Common myeloid progenitor, CD34-positive (primary cell): Measurements from ENCODE around the gene FXYD7.
"Not testable (repeated sequence)": the region's sequence is repeated elsewhere in the genome, so short reads cannot be mapped to it uniquely, and the experiment has no call there.

Experiments used
- CTCF ChIA-PET: fragments of 350-600 bp; sonication (Branson Sonifier 250); formaldehyde crosslinking; loops from one replicate; lab custom pipeline; 2021; ENCODE audit warnings: antibody characterized with exemption; lab: Charles Lee
- POLR2A ChIA-PET: fragments of 350-600 bp; sonication (Branson Sonifier 250); formaldehyde crosslinking; loops from one replicate; lab custom pipeline; 2021; ENCODE audit warnings: antibody characterized with exemption; lab: Charles Lee
- DNase-seq, 3 donors: peaks; one replicate each; pipeline versions ENCODE4 v3.0.0 to v3.0.0-alpha.2; 2013
- H3K27ac ChIP-seq, 2 experiments: 1 replicate in 1 of 2; 2 replicates in 1 of 2; pipeline ENCODE4 v1.7.0; 2013; ENCODE audit warnings: inconsistent platforms in 2 of 2, low read length in 2 of 2, mild to moderate bottlenecking in 2 of 2, low read depth in 1 of 2, moderate library complexity in 1 of 2; ENCODE audit not compliant: severe bottlenecking in 2 of 2, insufficient read depth in 1 of 2, poor library complexity in 1 of 2
- H3K27me3 ChIP-seq, 5 experiments: replicated peaks in 2 of 5; 1 replicate in 3 of 5; 2 replicates in 2 of 5; pipeline versions ENCODE4 v1.6.1 to v1.7.0; 2013; ENCODE audit warnings: low read length in 4 of 5, mild to moderate bottlenecking in 2 of 5, moderate library complexity in 2 of 5, inconsistent platforms in 1 of 5; ENCODE audit not compliant: insufficient read depth in 5 of 5, control insufficient read depth in 4 of 5
- H3K36me3 ChIP-seq, 4 experiments: 1 replicate in 2 of 4; 2 replicates in 2 of 4; pipeline versions ENCODE4 v1.6.1 to v1.7.0; 2013; ENCODE audit warnings: low read length in 3 of 4, control low read depth in 1 of 4, mild to moderate bottlenecking in 1 of 4; ENCODE audit not compliant: control insufficient read depth in 4 of 4, insufficient read depth in 4 of 4
- H3K4me1 ChIP-seq, 4 experiments: 1 replicate in 3 of 4; 2 replicates in 1 of 4; pipeline versions ENCODE4 v1.6.1 to v1.7.1; 2013; ENCODE audit warnings: low read length in 3 of 4, mild to moderate bottlenecking in 3 of 4, control low read depth in 1 of 4, inconsistent platforms in 1 of 4, moderate library complexity in 1 of 4; ENCODE audit not compliant: control insufficient read depth in 4 of 4, insufficient read depth in 4 of 4; ENCODE audit errors: control extremely low read depth in 1 of 4
- H3K4me3 ChIP-seq, 7 experiments: 1 replicate in 4 of 7; 2 replicates in 3 of 7; pipeline versions ENCODE4 v1.5.1 to v1.7.0; 2013; ENCODE audit warnings: mild to moderate bottlenecking in 7 of 7, low read length in 6 of 7, moderate library complexity in 6 of 7, inconsistent platforms in 2 of 7, low read depth in 2 of 7, control low read depth in 1 of 7; ENCODE audit not compliant: insufficient read depth in 4 of 7, control insufficient read depth in 1 of 7; ENCODE audit errors: extremely low read depth in 1 of 7
- H3K9me3 ChIP-seq, 5 experiments: 1 replicate in 4 of 5; 2 replicates in 1 of 5; pipeline versions ENCODE4 v1.6.1 to v1.7.1; 2013; ENCODE audit warnings: low read length in 4 of 5, mild to moderate bottlenecking in 2 of 5, inconsistent platforms in 1 of 5, low read depth in 1 of 5, moderate library complexity in 1 of 5; ENCODE audit not compliant: control insufficient read depth in 4 of 5, insufficient read depth in 2 of 5; ENCODE audit errors: control extremely low read depth in 1 of 5
- WGBS: methylation state at CpG from one replicate; pipeline ENCODE4 v1.1.5; 2013; ENCODE audit not compliant: insufficient coverage; 5-methylcytosine and 5-hydroxymethylcytosine counted together

Gene FXYD7

DNA sequence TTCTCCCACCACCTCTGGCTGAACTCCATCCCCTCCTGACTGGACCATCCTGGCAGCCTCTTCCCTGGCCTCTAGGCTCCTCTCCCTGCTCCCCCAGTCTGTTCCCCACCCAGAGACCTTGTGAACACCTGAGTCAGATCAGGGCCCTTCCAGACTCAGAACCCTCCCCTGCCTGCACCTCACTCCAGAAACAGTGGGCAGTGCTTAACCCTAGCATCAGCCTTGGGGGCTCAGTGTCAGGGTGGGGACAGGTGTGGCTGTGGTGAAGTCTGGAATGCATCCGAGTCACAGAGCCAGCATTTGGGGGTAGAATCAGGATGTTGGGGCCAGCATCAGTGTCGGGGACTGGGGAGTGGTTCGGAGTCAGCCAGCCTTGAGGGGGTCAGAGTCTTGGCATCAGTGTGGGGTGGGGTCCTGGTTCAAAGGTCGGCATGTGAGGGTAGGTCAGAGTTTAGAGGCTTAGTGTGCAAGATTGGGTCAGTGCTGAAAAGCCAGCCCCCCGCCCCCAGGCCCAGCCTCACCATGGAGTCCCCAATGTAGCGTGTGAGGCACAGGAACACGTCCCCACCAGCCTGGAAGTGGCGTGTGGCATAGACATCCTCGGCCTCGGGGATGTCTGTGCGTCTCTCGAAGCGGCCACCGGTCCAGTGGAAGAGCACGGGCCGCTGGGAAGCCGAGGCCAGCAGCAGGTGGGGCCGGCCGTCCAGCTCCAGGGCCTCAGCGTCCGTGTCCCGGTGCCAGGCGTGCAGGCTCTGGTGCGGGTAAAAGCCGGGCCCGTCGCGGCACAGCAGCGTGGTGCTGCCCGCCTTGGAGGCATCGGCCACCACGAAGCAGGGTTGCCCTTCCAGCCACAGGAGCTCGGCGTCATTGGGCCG is 17.1 kb upstream of the FXYD7 start:
- POLR2A ChIA-PET = no interaction called here
- CTCF ChIA-PET = interaction anchor here (0.9 to 4.8 kb wide), 5 partner anchors 10 to 59 kb away, joined by 3 to 39 read pairs (median 9); partner anchors contain the start of gene LGI4
- no peak for DNase-seq
- peaks cover 0 to 29% (median 16%) of the 10 kb centered on the region in 4 experiments for H3K4me1 ChIP-seq
- H3K36me3 ChIP-seq = no peaks in the 10 kb centered on the region
- no peaks in the 10 kb centered on the region for H3K27me3 ChIP-seq
- WGBS = 95% methylated on average over 32 of the region's 35 CpGs
- H3K4me3 ChIP-seq = no peak overlapping the region
- H3K27ac ChIP-seq = no peak overlapping the region
- no peaks in the 10 kb centered on the region for H3K9me3 ChIP-seq

- H3K9me3 ChIP-seq = no peaks in the 10 kb centered on the region
- no peak for DNase-seq
- H3K36me3 ChIP-seq = no peaks in the 10 kb centered on the region
- 99% methylated on average over 17 of the region's 20 CpGs for WGBS
- H3K27me3 ChIP-seq = no peaks in the 10 kb centered on the region
- CTCF ChIA-PET = interaction anchor here (0.9 to 2.2 kb wide), 3 partner anchors 10 to 36 kb away, joined by 3 to 9 read pairs (median 5); no protein-coding TSS in a partner anchor
- H3K27ac ChIP-seq = no peak overlapping the region
- H3K4me1 ChIP-seq = peaks cover 0 to 24% (median 13%) of the 10 kb centered on the region in 4 experiments
- POLR2A ChIA-PET = no interaction called here
- H3K4me3 ChIP-seq = no peak overlapping the region
Measured at GRCh38 chr19:35126624-35126959, 16.5 kb upstream of the FXYD7 start.

GRCh38 chr19:35127871-35128270 is 15.2 kb upstream of the FXYD7 start:
- DNase-seq = no peak
- no peaks in the 10 kb centered on the region for H3K9me3 ChIP-seq
- H3K4me1 ChIP-seq = peaks cover 0 to 17% (median 10%) of the 10 kb centered on the region in 4 experiments
- H3K4me3 ChIP-seq = no peak overlapping the region
- no peaks in the 10 kb centered on the region for H3K36me3 ChIP-seq
- H3K27me3 ChIP-seq = no peaks in the 10 kb centered on the region
- 95% methylated on average over 4 of the region's 7 CpGs for WGBS
- no peak overlapping the region for H3K27ac ChIP-seq
- ChIA-PET POLR2A (no interaction called here), CTCF (interaction anchor here (0.7 to 2.2 kb wide), 6 partner anchors 8 to 73 kb away, joined by 3 to 9 read pairs (median 4); partner anchors contain the start of gene FXYD3)

DNA sequence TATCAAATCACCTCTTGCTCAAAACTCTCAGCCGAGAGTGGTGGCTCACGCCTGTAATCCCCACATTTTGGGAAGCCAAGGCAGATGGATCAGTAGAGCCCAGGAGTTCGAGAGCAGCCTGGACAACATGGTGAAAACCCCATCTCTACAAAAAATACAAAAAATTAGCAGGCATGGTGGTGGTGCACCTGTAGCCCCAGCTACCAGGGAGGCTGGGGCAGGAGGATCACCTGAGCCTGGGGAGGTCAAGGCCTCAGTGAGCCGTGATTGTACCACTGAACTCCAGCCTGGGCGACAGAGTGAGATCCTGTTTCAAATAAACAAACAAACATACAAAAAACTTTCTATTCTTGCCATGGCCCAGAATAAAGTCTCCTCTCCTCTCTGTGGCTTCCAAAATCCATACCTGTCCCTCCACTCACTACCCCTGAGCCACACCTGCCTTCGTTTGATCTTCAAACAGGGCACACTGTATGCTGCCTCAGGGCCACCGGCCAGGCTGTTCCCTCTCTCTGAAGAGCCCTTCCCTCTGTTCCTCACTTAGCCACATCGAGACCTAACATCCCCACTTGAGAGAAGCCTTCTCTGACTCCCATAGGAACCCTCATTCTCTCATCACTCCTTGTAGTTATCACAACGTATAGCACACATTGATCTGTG is 14.5 kb upstream of the FXYD7 start:
- ChIA-PET CTCF (interaction anchor here (0.7 to 1.6 kb wide), 3 partner anchors 13 to 61 kb away, joined by 3 to 5 read pairs (median 5); partner anchors contain the start of gene FXYD3), POLR2A (no interaction called here)
- 95% methylated on average over 6 of the region's 9 CpGs for whole genome bisulfite sequencing

DNA sequence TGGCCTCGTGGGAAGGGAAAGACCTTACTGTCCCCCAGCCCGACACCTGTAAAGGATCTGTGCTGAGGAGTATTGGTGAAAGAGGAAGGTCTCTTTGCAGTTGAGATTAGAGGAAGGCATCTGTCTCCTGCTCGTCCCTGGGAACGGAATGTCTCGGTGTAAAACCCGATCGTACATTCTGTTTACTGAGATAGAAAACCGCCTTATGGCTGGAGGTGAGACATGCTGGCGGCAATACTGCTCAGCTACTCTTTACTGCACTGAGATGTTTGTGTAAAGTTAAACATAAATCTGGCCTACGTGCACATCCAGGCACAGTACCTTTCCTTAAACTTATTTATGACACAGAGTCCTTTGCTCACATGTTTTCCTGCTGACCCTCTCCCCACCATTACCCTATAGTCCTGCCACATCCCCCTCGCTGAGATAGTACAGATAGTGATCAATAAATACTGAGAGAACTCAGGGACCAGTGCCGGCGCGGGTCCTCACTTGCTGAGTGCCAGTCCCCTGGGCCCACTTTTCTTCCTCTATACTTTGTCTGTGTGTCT is 13.3 kb upstream of the FXYD7 start:
- H3K27me3 ChIP-seq, POLR2A ChIA-PET, H3K36me3 ChIP-seq, H3K4me1 ChIP-seq, DNase-seq, H3K27ac ChIP-seq, H3K4me3 ChIP-seq, H3K9me3 ChIP-seq, CTCF ChIA-PET: not testable (repeated sequence)
- WGBS = 76% methylated on average over 13 of the region's 14 CpGs

More for the DNA sequence above, 14.5 kb upstream of the FXYD7 start:
- H3K4me1 ChIP-seq = peaks cover 0 to 16% (median 10%) of the 10 kb centered on the region in 4 experiments
- H3K4me3 ChIP-seq = no peak overlapping the region
- DNase-seq = no peak
- H3K36me3 ChIP-seq = no peaks in the 10 kb centered on the region
- H3K27ac ChIP-seq = no peak overlapping the region
- H3K9me3 ChIP-seq = no peaks in the 10 kb centered on the region
- H3K27me3 ChIP-seq = no peaks in the 10 kb centered on the region

GRCh38 chr19:35130761-35131720 is 12.0 kb upstream of the FXYD7 start:
- no peak overlapping the region for H3K27ac ChIP-seq
- H3K4me3 ChIP-seq = no peak overlapping the region
- DNase-seq = no peak
- H3K27me3 ChIP-seq = no peaks in the 10 kb centered on the region
- ChIA-PET POLR2A (no interaction called here), CTCF (interaction anchor here (1.0 kb wide), 1 partner anchor 11 kb away, joined by 3 read pairs; no protein-coding TSS in a partner anchor)
- WGBS = 94% methylated on average over 18 of the region's 31 CpGs
- no peaks in the 10 kb centered on the region for H3K36me3 ChIP-seq
- H3K4me1 ChIP-seq = peaks cover 0 to 2% (median 0%) of the 10 kb centered on the region in 4 experiments
- no peaks in the 10 kb centered on the region for H3K9me3 ChIP-seq
